Gastrocnemius medialis (tissue), 4 donors: Measurements from ENCODE around the gene CREBL2.

Experiments used
- POLR2A ChIP-seq, 2 donors: fragments of 450-650 bp; IDR thresholded peaks; one replicate each; pipeline ENCODE4 v1.6.1; 2017; ENCODE audit warnings: antibody characterized with exemption in 2 of 2, mild to moderate bottlenecking in 2 of 2, moderate library complexity in 2 of 2
- TF ChIP-seq, protein P1 (sequence below), 5 experiments: fragments of 450-650 bp in 3 of 5; fragments of 200-600 bp in 2 of 5; sonication (generic) in 2 of 5; IDR thresholded peaks in 4 of 5; conservative IDR thresholded peaks in 1 of 5; 1 replicate in 4 of 5; 2 replicates in 1 of 5; pipeline ENCODE4 v1.5.1; 2016 to 2019; ENCODE audit warnings: antibody characterized with exemption in 5 of 5, mild to moderate bottlenecking in 3 of 5, moderate library complexity in 3 of 5

DNA sequence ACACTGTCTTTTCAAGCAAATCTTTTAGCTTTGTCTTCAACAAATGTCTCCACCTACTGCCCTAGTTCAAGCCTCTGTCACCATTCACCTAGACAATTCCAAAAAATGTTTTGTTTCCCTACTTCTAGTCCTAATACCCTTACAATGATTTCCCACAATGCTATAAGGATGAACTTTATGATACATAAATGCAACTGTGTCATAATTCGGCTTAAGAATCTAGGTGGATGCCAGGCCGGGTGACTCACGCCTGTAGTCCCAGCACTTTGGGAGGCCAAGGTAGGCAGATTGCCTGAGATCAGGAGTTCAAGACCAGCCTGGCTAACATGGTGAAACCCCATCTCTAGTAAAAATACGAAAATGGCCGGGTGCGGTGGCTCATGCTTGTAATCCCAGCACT, 20.7 kb upstream of the CREBL2 start:
- TF ChIP-seq, protein P1, sequence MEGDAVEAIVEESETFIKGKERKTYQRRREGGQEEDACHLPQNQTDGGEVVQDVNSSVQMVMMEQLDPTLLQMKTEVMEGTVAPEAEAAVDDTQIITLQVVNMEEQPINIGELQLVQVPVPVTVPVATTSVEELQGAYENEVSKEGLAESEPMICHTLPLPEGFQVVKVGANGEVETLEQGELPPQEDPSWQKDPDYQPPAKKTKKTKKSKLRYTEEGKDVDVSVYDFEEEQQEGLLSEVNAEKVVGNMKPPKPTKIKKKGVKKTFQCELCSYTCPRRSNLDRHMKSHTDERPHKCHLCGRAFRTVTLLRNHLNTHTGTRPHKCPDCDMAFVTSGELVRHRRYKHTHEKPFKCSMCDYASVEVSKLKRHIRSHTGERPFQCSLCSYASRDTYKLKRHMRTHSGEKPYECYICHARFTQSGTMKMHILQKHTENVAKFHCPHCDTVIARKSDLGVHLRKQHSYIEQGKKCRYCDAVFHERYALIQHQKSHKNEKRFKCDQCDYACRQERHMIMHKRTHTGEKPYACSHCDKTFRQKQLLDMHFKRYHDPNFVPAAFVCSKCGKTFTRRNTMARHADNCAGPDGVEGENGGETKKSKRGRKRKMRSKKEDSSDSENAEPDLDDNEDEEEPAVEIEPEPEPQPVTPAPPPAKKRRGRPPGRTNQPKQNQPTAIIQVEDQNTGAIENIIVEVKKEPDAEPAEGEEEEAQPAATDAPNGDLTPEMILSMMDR (IDR thresholded peaks at IDR 0.05 in 4 of 5, conservative IDR thresholded peaks at IDR 0.05 in 1 of 5) = no peak
- TF ChIP-seq POLR2A (IDR thresholded peaks at IDR 0.05) = no peak
